K562 (cell line): ENCODE data around the gene YTHDF1. TPM values are rescaled to one million over a fixed set of nuclear protein-coding genes. Genes with fewer than 3 reads are reported as not detected.
A peak's percentile ranks its signal among the peaks of the same experiment; 100 is the strongest.

Experiments used
- ATAC-seq: fragments of 200-7000 bp; cut with Tn5 transposase; 3 replicates; pipeline ENCODE4 v1.9.1; 2020; ENCODE audit warnings: moderate library complexity
- BruUV-seq: library from RNA; stranded (reverse); fragments of 400-500 nt; replicated peaks from 2 replicates; lab custom pipeline; 2021; lab: Mats Ljungman, UMichigan
- CTCF ChIA-PET: fragments of 300-600 bp; formaldehyde crosslinking; extraction: SDS; loops from one replicate; lab custom pipeline; 2021; ENCODE audit warnings: low intra/inter-chr PET ratio; lab: Yijun Ruan, JAX
- POLR2A ChIA-PET: fragments of 300-600, 350-650 bp; sonication (Branson Sonifier 250); formaldehyde crosslinking; extraction: SDS; loops from one replicate; lab custom pipeline; 2021; ENCODE audit warnings: antibody characterized with exemption, inconsistent platforms; lab: Yijun Ruan, JAX
- DNase-seq, 4 experiments: peaks; one replicate each; pipeline versions ENCODE4 v3.0.0 to v3.0.0-alpha.2; 2011 to 2018; ENCODE audit warnings: low spot score in 3 of 4, mixed read lengths in 3 of 4; ENCODE audit errors: extremely low read depth in 1 of 4
- FAIRE-seq: peaks from 2 replicates; lab custom pipeline; 2011; peaks lifted over from hg19 to GRCh38; lab: Jason Lieb, UNC
- H2AFZ ChIP-seq: 2 replicates; pipeline ENCODE4 v1.6.0; 2011; ENCODE audit warnings: low read depth, low read length, control low read depth, inconsistent platforms
- H3K27ac ChIP-seq: fragments of 200-600 bp; 3 replicates; pipeline ENCODE4 v1.8.0; 2011; ENCODE audit warnings: low read depth, mild to moderate bottlenecking, control low read depth, inconsistent platforms, low read length, moderate library complexity, mixed read lengths; ENCODE audit errors: extremely low read depth
- H3K27me3 ChIP-seq, 2 experiments: fragments of 300-600 bp in 1 of 2; 2 replicates in 1 of 2; 3 replicates in 1 of 2; pipeline versions ENCODE4 v1.6.0 to v1.8.0; 2011; ENCODE audit warnings: inconsistent platforms in 2 of 2, low read length in 2 of 2, mild to moderate bottlenecking in 1 of 2, mixed read lengths in 1 of 2, moderate library complexity in 1 of 2; ENCODE audit not compliant: control insufficient read depth in 2 of 2, insufficient read depth in 2 of 2
- H3K36me3 ChIP-seq: fragments of 300-600 bp; 3 replicates; pipeline ENCODE4 v1.8.0; 2011; ENCODE audit warnings: mild to moderate bottlenecking, low read length, inconsistent platforms; ENCODE audit not compliant: control insufficient read depth, insufficient read depth
- H3K4me1 ChIP-seq, 2 experiments: fragments of 200-600 bp in 1 of 2; replicated peaks in 1 of 2; 2 replicates in 1 of 2; 3 replicates in 1 of 2; pipeline versions ENCODE4 v1.5.1 to v1.8.0; 2011; ENCODE audit warnings: inconsistent platforms in 2 of 2, low read length in 2 of 2, mild to moderate bottlenecking in 1 of 2, mixed read lengths in 1 of 2, moderate library complexity in 1 of 2; ENCODE audit not compliant: control insufficient read depth in 2 of 2, insufficient read depth in 2 of 2
- H3K4me2 ChIP-seq: 2 replicates; pipeline ENCODE4 v1.6.1; 2011; ENCODE audit warnings: low read length, control low read depth, inconsistent platforms, mixed read lengths; ENCODE audit not compliant: insufficient read depth
- H3K4me3 ChIP-seq: fragments of 200-600 bp; sonication (generic), shearing (Covaris generic); 2 replicates; pipeline ENCODE4 v1.5.1; 2016; ENCODE audit warnings: control low read depth, inconsistent platforms
- H3K79me2 ChIP-seq: fragments of 200-600 bp; 3 replicates; pipeline ENCODE4 v1.8.0; 2011; ENCODE audit warnings: low read length, inconsistent platforms; ENCODE audit not compliant: control insufficient read depth, insufficient read depth
- H3K9ac ChIP-seq, 2 experiments: 2 replicates each; pipeline versions ENCODE4 v1.6.0 to v1.6.1; 2011; ENCODE audit warnings: low read depth in 2 of 2, low read length in 2 of 2, control low read depth in 1 of 2, inconsistent platforms in 1 of 2, mild to moderate bottlenecking in 1 of 2, mixed read lengths in 1 of 2; ENCODE audit not compliant: insufficient read depth in 1 of 2
- H3K9me1 ChIP-seq: one replicate; pipeline ENCODE4 v1.6.0; 2011; ENCODE audit warnings: inconsistent platforms, mild to moderate bottlenecking, low read length, moderate library complexity; ENCODE audit not compliant: control insufficient read depth, insufficient read depth
- H3K9me3 ChIP-seq: replicated peaks from 2 replicates; pipeline ENCODE4 v1.5.1; 2011; ENCODE audit warnings: low read depth, low read length, inconsistent platforms; ENCODE audit not compliant: control insufficient read depth, insufficient read depth
- H4K20me1 ChIP-seq: replicated peaks from 2 replicates; pipeline ENCODE4 v1.6.1; 2011; ENCODE audit warnings: low read length, inconsistent platforms, mixed read lengths; ENCODE audit not compliant: control insufficient read depth, insufficient read depth
- CBFA2T2 ChIP-seq: fragments of 450-650 bp; conservative IDR thresholded peaks from 2 replicates; pipeline ENCODE4 v1.6.1; 2017; ENCODE audit warnings: mild to moderate bottlenecking
- DLX4 ChIP-seq: fragments of 250-450 bp; sonication (Bioruptor Pico); IDR thresholded peaks from 2 replicates; pipeline ENCODE4 v1.6.1; 2021; ENCODE audit warnings: mild to moderate bottlenecking
- IFI16 ChIP-seq: fragments of 250-450 bp; sonication (Bioruptor Pico); IDR thresholded peaks from 2 replicates; pipeline ENCODE4 v2.1.2; 2022; ENCODE audit warnings: mild to moderate bottlenecking, inconsistent platforms
- MAX ChIP-seq: sonication (generic); formaldehyde crosslinking; IDR thresholded peaks from 2 replicates; pipeline ENCODE4 v1.9.0; 2022; ENCODE audit warnings: mild to moderate bottlenecking, missing genetic modification reagents
- PRPF4 ChIP-seq: fragments of 200-400 bp; formaldehyde crosslinking; IDR thresholded peaks from one replicate; pipeline ENCODE4 v1.6.1; 2017; ENCODE audit warnings: low read length, low read depth, mild to moderate bottlenecking; ENCODE audit not compliant: insufficient read depth, poor library complexity, severe bottlenecking
- RAD51 ChIP-seq: fragments of 450-650 bp; IDR thresholded peaks from 2 replicates; pipeline ENCODE4 v1.7.1; 2016; ENCODE audit warnings: low read depth, mild to moderate bottlenecking, borderline replicate concordance
- RREB1 ChIP-seq: fragments of 250-450 bp; sonication (Bioruptor Pico); IDR thresholded peaks from 2 replicates; pipeline ENCODE4 v1.4.0; 2020
- TFE3 ChIP-seq: fragments of 450-650 bp; formaldehyde crosslinking; IDR thresholded peaks from 2 replicates; pipeline ENCODE4 v1.4.0; 2020; ENCODE audit warnings: mild to moderate bottlenecking, mixed read lengths
- USF1 ChIP-seq: sonication (generic); formaldehyde crosslinking; IDR thresholded peaks from 2 replicates; pipeline ENCODE4 v1.9.0; 2022; ENCODE audit warnings: mild to moderate bottlenecking, missing genetic modification reagents
- USF2 ChIP-seq: sonication (generic); formaldehyde crosslinking; IDR thresholded peaks from 2 replicates; pipeline ENCODE4 v1.5.0; 2020; ENCODE audit warnings: missing genetic modification reagents
- WGBS: fragments of 100-300 bp; shearing (Covaris generic); methylation state at CpG from one replicate; pipeline ENCODE4 v1.1.6; 2016; ENCODE audit warnings: low coverage, mixed read lengths; ENCODE audit not compliant: insufficient coverage; ENCODE audit errors: missing lambda C conversion rate; 5-methylcytosine and 5-hydroxymethylcytosine counted together
- in situ Hi-C: fragments of 300-500 bp; cut with MboI; formaldehyde crosslinking; loops from 4 replicates; pipeline ENCODE4 v1.15.0; 2018; ENCODE audit warnings: inconsistent platforms, mixed read lengths
- intact Hi-C: fragments of 100-400 bp; cut with micrococcal nuclease; formaldehyde crosslinking; loops from 2 replicates; pipeline ENCODE4 v1.14.2; 2022
- polyA plus RNA-seq, 8 experiments: library from polyadenylated mRNA; depleted of rRNA in 4 of 8; stranded (reverse) in 5 of 8; unstranded in 3 of 8; fragments of >200 nt; fragmentation: Nextera tagmentation in 2 of 8; fragmentation: Illumina TruSeq in 1 of 8; extraction: Ambion mirVana in 2 of 8; extraction: Trizol in 1 of 8; gene quantifications; 2 replicates each; pipeline versions ENCODE4 v1.2.1 to v1.2.3, GENCODE V29; 2011 to 2014; ENCODE audit warnings: inconsistent platforms in 1 of 8, missing spikeins in 1 of 8
- total RNA-seq, 7 experiments: library from RNA; depleted of rRNA in 6 of 7; stranded (reverse); fragments of >200 nt in 6 of 7; fragmentation: Illumina TruSeq in 2 of 7; extraction: Trizol in 2 of 7; gene quantifications; 2 replicates each; pipeline versions ENCODE4 v1.2.1 to v1.2.3, GENCODE V29; 2011 to 2021; ENCODE audit warnings: low replicate concordance in 1 of 7

YTHDF1 gene
- total and polyA plus RNA-seq, 9 of the 15 experiments (the other 6 are each of a cell fraction or from before 2014, with no cell fraction given): 10.1 to 42.4 (median 27.8) TPM

GRCh38 chr20:63246490-63247288 lies 30.8 kb upstream of the YTHDF1 start:
- BruUV-seq: no TSS peak
- 0 out of 4 replicates have a peak overlapping the region, but pooled peaks of 1 of the 2 experiments have one; percentile 26 for H3K9ac ChIP-seq
- no peak overlapping the region for H3K27ac ChIP-seq
- no peaks in the 10 kb centered on the region for H3K9me3 ChIP-seq
- peak; percentile 48 for ATAC-seq
- no peak overlapping the region for H2AFZ ChIP-seq
- DNase-seq: peak in 1 of 4 experiments; percentile 32
- intact Hi-C loops: no loop called here
- TF ChIP-seq RAD51: peak; percentile 64
- TF ChIP-seq USF2: peak; percentile 76
- TF ChIP-seq USF1: peak; percentile 86
- no peak for TF ChIP-seq RREB1
- peak; percentile 16; the same call in 1 of the 2 replicates for TF ChIP-seq CBFA2T2
- 0 out of 2 replicates have a peak, but pooled peaks have one; percentile 12 for TF ChIP-seq MAX (CRISPR knock-in tag)
- TF ChIP-seq PRPF4: no peak
- peak; percentile 65 for TF ChIP-seq TFE3
- no peak for TF ChIP-seq IFI16 (CRISPR knock-in tag)
- TF ChIP-seq DLX4: no peak
- H3K36me3 ChIP-seq: no peaks in the 10 kb centered on the region
- WGBS: 6% methylated on average over 43 of the region's 50 CpGs
- ChIA-PET CTCF (no interaction called here), POLR2A (interaction anchor here (0.6 to 1.7 kb wide), 4 partner anchors 11 to 476 kb away, joined by 3 to 8 read pairs (median 3); partner anchors contain the start of gene BIRC7)
- in situ Hi-C loops: no loop called here
- H3K4me2 ChIP-seq: no peak overlapping the region
- H3K4me1 ChIP-seq: peaks cover 0 to 39% of the 10 kb centered on the region in 2 experiments; a peak in 1 of 5 replicates
- no peaks in the 10 kb centered on the region for H3K9me1 ChIP-seq
- H4K20me1 ChIP-seq: peaks cover 20% of the 10 kb centered on the region
- H3K27me3 ChIP-seq: peaks cover 42 to 86% of the 10 kb centered on the region in 2 experiments; a peak in 4 of 5 replicates
- no peaks in the 10 kb centered on the region for H3K79me2 ChIP-seq
- no peak overlapping the region for H3K4me3 ChIP-seq
- no peak for FAIRE-seq
